ENCODE measurements around the gene CAPZA2. TPM values are rescaled to one million over a fixed set of nuclear protein-coding genes. Genes with fewer than 3 reads are reported as not detected.

CAPZA2 gene
- total and polyA plus RNA-seq, 9 of the 15 experiments (the other 6 are each of a cell fraction or from before 2014, with no cell fraction given): 67.0 to 524 (median 176) TPM

DNA sequence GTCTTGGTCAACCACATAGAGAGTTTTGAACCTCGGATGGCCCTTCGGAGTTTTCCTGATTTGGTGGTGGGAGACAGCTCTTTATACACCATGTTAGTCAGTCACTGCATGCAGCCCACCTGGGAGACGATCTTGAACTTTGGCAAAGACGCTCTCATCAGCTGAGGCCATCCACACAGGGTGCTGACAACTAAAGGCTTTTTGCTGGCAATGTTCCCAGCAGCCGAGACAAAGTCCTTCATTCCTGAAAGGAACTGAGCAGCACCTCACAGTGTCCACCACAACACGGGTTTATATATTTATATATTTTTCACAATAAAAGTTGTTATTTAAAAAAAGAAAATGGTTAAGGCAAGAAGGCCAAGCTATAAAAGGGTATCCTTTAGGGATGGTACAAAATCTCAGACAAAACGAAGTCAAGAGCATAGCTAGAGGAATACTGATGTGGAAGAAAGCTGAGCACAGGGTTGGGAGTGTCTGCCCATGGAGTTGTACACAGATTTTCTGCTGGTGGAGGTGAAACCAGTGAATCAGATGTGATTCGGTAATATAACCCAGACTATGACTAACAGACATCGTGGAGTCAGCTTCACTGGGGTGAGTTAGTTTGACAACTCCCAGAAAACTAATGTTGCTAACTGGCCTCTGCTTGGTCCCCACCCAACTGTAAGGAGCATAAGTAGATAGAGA, 27.4 kb upstream of the CAPZA2 start:
- Histone ChIP-seq H4K20me1 (replicated peaks; ENCODE audit: control insufficient read depth, insufficient read depth, low read length) (no peaks in the 10 kb centered on the region), H2AFZ (ENCODE audit: low read depth, low read length) (no peak overlapping the region), H3K4me2 (ENCODE audit: insufficient read depth, low read length) (no peak overlapping the region), H3K27ac (ENCODE audit: extremely low read depth, low read depth, low read length) (no peak overlapping the region), H3K79me2 (ENCODE audit: control insufficient read depth, insufficient read depth, low read length) (no peaks in the 10 kb centered on the region), H3K4me1 (replicated peaks in 1 of 2; ENCODE audit: control insufficient read depth in 2 of 2, insufficient read depth in 2 of 2, low read length in 2 of 2) (peaks cover 0 to 5% of the 10 kb centered on the region in 2 experiments; a peak in 1 of 5 replicates), H3K4me3 (no peak overlapping the region), H3K27me3 (ENCODE audit: control insufficient read depth in 2 of 2, insufficient read depth in 2 of 2, low read length in 2 of 2) (peaks cover 25 to 29% of the 10 kb centered on the region in 2 experiments), H3K9ac (ENCODE audit: insufficient read depth in 1 of 2, low read depth in 2 of 2, low read length in 2 of 2) (no peak overlapping the region), H3K36me3 (ENCODE audit: control insufficient read depth, insufficient read depth, low read length) (no peaks in the 10 kb centered on the region), H3K9me1 (ENCODE audit: control insufficient read depth, insufficient read depth, low read length) (no peaks in the 10 kb centered on the region), H3K9me3 (replicated peaks; ENCODE audit: control insufficient read depth, insufficient read depth, low read depth, low read length) (0 out of 2 replicates have a peak, but pooled peaks cover 2% of the 10 kb centered on the region)
- ATAC-seq: peak; percentile 22; the same call in 2 of the 3 replicates
- TF ChIP-seq, protein P1, sequence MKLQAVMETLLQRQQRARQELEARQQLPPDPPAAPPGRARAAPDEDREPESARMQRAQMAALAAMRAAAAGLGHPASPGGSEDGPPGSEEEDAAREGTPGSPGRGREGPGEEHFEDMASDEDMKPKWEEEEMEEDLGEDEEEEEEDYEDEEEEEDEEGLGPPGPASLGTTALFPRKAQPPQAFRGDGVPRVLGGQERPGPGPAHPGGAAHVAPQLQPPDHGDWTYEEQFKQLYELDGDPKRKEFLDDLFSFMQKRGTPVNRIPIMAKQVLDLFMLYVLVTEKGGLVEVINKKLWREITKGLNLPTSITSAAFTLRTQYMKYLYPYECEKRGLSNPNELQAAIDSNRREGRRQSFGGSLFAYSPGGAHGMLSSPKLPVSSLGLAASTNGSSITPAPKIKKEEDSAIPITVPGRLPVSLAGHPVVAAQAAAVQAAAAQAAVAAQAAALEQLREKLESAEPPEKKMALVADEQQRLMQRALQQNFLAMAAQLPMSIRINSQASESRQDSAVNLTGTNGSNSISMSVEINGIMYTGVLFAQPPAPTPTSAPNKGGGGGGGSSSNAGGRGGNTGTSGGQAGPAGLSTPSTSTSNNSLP (IDR thresholded peaks at IDR 0.05; ENCODE audit: borderline replicate concordance, low read depth, low read length): no peak
- TF ChIP-seq NFIC (IDR thresholded peaks at IDR 0.05) (peak; percentile 52), ZNF143 (CRISPR knock-in tag; IDR thresholded peaks at IDR 0.05) (no peak), EGR1 (conservative IDR thresholded peaks at IDR 0.05) (no peak), MEIS2 (IDR thresholded peaks at IDR 0.05; ENCODE audit: partially characterized antibody) (peak; percentile 48), HNRNPLL (IDR thresholded peaks at IDR 0.05; ENCODE audit: low read depth, low read length, poor library complexity, severe bottlenecking) (no peak)
- TF ChIP-seq, protein P2, sequence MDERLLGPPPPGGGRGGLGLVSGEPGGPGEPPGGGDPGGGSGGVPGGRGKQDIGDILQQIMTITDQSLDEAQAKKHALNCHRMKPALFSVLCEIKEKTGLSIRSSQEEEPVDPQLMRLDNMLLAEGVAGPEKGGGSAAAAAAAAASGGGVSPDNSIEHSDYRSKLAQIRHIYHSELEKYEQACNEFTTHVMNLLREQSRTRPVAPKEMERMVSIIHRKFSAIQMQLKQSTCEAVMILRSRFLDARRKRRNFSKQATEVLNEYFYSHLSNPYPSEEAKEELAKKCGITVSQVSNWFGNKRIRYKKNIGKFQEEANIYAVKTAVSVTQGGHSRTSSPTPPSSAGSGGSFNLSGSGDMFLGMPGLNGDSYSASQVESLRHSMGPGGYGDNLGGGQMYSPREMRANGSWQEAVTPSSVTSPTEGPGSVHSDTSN (CRISPR knock-in tag; IDR thresholded peaks at IDR 0.05; ENCODE audit: low read depth): no peak
- TF ChIP-seq, protein P2 (tag; conservative IDR thresholded peaks at IDR 0.05; ENCODE audit: low read depth): peak; percentile 71
- WGBS (ENCODE audit: insufficient coverage, low coverage, missing lambda C conversion rate): 1% methylated on average over 9 of the region's 9 CpGs
- CTCF ChIA-PET (ENCODE audit: low intra/inter-chr PET ratio): no interaction called here
- intact Hi-C loops (cut with micrococcal nuclease) (no loop called here), in situ Hi-C loops (cut with MboI) (no loop called here)
- peak in 1 of 4 experiments; percentile 30 for DNase-seq (ENCODE audit: extremely low read depth in 1 of 4, low spot score in 3 of 4)
- FAIRE-seq: no peak
- POLR2A ChIA-PET: interaction anchor here (1.5 to 2.5 kb wide), 2 partner anchors 9 to 20 kb away, joined by 12 to 14 read pairs; no protein-coding TSS in a partner anchor
- no TSS peak for BruUV-seq (replicated peaks)

All from K562 (cell line).